Neutrophil (primary cell): ENCODE measurements around the gene SCN4B.
"Not testable (repeated sequence)": the region's sequence is repeated elsewhere in the genome, so short reads cannot be mapped to it uniquely, and the experiment has no call there.

ENCODE experiments used
- H3K27ac ChIP-seq: fragments of 200-600 bp; sonication (generic); 2 replicates; pipeline ENCODE4 v1.5.1; 2016; ENCODE audit warnings: mild to moderate bottlenecking, moderate library complexity
- H3K27me3 ChIP-seq: fragments of 200-600 bp; sonication (generic); 2 replicates; pipeline ENCODE4 v1.6.0; 2016; ENCODE audit warnings: mild to moderate bottlenecking
- H3K36me3 ChIP-seq: fragments of 200-600 bp; sonication (generic); 2 replicates; pipeline ENCODE4 v1.5.1; 2017
- H3K4me1 ChIP-seq, 2 experiments: fragments of 200-600 bp in 1 of 2; sonication (generic) in 1 of 2; 1 replicate in 1 of 2; 2 replicates in 1 of 2; pipeline versions ENCODE4 v1.5.1 to v1.6.1; 2013 to 2016; ENCODE audit warnings: low read depth in 1 of 2, low read length in 1 of 2, mild to moderate bottlenecking in 1 of 2, moderate library complexity in 1 of 2; ENCODE audit not compliant: control insufficient read depth in 1 of 2, insufficient read depth in 1 of 2
- H3K4me3 ChIP-seq, 2 experiments: fragments of 200-600 bp in 1 of 2; sonication (generic) in 1 of 2; 1 replicate in 1 of 2; 2 replicates in 1 of 2; pipeline ENCODE4 v1.5.1; 2013 to 2016; ENCODE audit warnings: low read depth in 1 of 2, low read length in 1 of 2, mild to moderate bottlenecking in 1 of 2, moderate library complexity in 1 of 2
- H3K9me3 ChIP-seq: fragments of 200-600 bp; sonication (generic); 2 replicates; pipeline ENCODE4 v1.5.1; 2016
- TF ChIP-seq, protein P1 (sequence below): fragments of 200-600 bp; sonication (generic); IDR thresholded peaks from 2 replicates; pipeline ENCODE4 v1.5.1; 2016; ENCODE audit warnings: antibody characterized with exemption

The SCN4B gene

DNA sequence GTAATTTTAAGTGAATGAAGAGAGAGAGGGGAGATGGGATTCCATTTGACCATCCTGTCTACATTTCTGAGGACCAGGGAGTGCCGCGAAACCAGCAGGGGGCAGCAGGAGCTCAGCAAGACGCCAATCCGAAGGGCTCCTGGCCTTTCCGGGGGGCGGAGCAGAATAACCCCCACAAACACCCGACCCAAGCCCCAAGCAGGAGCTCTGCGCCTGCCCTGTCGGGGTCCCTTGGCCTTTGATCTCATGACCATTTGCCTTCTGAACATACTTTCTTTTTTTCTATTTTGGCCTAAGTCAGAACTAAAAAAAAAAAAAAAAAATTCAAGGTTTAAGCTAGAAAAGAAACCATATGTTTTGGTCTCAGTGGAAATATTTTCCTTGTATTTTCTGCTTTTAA is 45.7 kb upstream of the SCN4B start:
- Histone ChIP-seq H3K36me3 (peaks cover 100% of the 10 kb centered on the region), H3K27ac (peak overlapping the region; percentile 52), H3K9me3 (no peaks in the 10 kb centered on the region), H3K27me3 (no peaks in the 10 kb centered on the region), H3K4me1 (peaks cover 40 to 44% of the 10 kb centered on the region in 2 experiments), H3K4me3 (no peak overlapping the region)
- TF ChIP-seq, protein P1, sequence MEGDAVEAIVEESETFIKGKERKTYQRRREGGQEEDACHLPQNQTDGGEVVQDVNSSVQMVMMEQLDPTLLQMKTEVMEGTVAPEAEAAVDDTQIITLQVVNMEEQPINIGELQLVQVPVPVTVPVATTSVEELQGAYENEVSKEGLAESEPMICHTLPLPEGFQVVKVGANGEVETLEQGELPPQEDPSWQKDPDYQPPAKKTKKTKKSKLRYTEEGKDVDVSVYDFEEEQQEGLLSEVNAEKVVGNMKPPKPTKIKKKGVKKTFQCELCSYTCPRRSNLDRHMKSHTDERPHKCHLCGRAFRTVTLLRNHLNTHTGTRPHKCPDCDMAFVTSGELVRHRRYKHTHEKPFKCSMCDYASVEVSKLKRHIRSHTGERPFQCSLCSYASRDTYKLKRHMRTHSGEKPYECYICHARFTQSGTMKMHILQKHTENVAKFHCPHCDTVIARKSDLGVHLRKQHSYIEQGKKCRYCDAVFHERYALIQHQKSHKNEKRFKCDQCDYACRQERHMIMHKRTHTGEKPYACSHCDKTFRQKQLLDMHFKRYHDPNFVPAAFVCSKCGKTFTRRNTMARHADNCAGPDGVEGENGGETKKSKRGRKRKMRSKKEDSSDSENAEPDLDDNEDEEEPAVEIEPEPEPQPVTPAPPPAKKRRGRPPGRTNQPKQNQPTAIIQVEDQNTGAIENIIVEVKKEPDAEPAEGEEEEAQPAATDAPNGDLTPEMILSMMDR, result peak; percentile 53

DNA sequence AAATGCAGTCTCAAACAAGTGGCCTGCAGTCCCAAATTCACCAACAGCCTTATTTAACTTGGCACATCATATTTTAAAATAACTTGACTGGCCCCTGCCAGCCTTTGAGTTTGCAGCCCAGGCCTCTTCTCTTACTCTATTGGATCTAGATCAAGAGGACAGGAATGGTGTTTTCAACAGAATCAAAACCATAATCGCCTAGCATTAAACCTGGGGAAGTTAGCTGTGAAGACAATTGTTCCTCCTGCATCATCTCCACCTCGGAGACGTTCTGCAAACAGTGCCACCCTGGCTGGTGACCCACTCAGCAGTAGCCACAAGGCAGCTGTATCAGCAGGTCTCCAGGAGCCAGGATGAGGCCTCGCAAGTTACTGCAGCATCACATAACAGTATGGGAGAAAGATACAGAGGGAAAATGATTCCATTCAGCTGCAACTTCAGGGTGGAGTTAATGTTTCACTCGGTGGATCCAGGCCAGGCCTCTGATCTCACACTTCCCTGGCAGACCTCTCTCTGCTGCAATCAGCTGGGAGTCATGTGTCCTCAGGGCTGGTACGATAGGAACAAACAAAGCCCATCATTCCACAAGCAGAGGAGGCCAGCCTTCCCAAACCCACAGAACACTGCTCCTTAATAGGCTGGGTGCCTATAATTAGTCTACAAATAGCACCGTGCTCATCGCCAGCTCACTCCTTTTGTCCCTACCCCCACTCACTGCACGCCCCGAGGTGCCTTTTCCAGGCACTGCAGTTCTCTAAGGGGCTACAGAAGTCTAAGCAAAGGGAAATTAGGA is 42.4 kb upstream of the SCN4B start:
- H3K27me3 ChIP-seq, result no peaks in the 10 kb centered on the region
- H3K4me3 ChIP-seq, result no peak overlapping the region
- H3K9me3 ChIP-seq, result no peaks in the 10 kb centered on the region
- H3K27ac ChIP-seq, result peak overlapping the region; percentile 42
- TF ChIP-seq, protein P1, result no peak
- peaks cover 88% of the 10 kb centered on the region for H3K36me3 ChIP-seq
- H3K4me1 ChIP-seq, result peaks cover 12 to 13% of the 10 kb centered on the region in 2 experiments

DNA sequence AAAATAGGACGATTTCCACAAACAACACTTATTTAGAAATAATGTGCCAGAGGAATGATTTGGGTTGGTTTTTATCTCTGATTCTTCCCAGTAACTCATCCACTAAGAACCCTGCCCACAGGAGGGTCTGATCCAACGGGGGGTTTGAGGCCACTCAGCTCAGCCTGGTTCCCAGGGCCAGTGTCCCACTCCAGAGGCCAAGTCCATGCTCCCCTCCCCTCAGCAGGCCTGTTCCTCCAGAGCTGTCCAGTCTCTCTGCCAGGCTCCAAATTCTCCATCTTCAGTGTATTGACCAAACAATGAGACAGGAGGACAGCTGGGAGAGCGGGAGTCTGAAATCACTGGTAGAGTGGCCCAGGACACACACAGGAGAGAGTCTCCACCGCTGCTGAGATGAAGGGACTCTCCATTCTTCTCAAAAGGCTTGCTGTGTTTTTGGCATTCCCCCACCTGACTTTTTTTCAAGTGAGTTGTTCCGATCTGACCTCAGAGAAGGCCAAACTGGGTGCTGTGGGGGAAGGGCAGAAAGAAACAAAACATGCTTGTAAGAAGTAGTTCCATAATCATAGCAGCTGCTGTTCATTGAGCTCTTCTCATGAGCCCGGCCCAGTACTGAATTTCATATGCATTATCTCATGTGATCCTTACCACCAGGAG is 41.4 kb upstream of the SCN4B start:
- no peaks in the 10 kb centered on the region for H3K9me3 ChIP-seq
- TF ChIP-seq, protein P1, result no peak

DNA sequence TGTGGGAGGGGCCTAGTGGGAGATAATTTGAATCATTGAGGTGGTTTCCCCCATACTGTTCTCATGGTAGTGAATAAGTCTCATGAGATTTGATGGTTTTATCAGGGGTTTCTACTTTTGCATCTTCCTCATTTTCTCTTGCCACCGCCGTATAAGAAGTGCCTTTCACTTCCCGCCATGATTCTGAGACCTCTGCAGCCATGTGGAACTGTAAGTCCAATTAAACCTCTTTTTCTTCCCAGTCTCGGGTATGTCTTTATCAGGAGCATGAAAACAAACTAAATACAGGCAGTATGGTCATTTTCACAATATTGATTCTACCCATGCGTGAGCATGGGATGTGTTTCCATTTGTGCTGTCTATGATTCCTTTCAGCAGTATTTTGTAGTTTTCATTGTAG is 40.2 kb upstream of the SCN4B start:
- not testable (repeated sequence) for H3K4me3 ChIP-seq, H3K9me3 ChIP-seq, H3K27me3 ChIP-seq, H3K4me1 ChIP-seq
- peaks cover 65% of the 10 kb centered on the region for H3K36me3 ChIP-seq
- peak overlapping the region; percentile 11 for H3K27ac ChIP-seq

More for the DNA sequence above, 41.4 kb upstream of the SCN4B start:
- Histone ChIP-seq H3K27ac (peak overlapping the region; percentile 42), H3K27me3 (no peaks in the 10 kb centered on the region), H3K4me3 (no peak overlapping the region), H3K4me1 (peaks cover 9% of the 10 kb centered on the region in 2 experiments), H3K36me3 (peaks cover 78% of the 10 kb centered on the region)

DNA sequence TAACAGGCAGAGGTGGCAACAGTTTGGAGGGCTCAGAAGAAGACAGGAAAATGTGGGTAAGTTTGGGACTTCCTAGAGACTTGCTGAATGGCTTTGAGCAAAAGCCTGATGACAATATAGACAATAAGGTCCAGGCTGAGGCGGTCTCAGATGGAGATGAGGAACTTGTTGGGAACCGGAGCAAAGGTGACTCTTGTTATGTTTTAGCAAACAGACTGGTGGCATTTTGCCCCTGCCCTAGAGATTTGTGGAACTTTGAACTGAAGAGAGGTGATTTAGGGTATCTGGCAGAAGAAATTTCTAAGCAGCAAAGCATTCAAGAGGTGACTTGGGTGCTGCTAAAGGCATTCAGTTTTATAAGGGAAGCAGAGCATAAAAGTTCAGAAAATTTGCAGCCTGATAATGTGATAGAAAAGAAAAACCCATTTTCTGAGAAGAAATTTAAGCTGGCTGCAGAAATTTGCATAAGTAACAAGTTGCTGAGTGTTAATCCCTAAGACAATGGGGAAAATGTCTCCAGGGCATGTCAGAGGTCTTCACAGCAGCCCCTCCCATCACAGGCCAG is 38.4 kb upstream of the SCN4B start:
- Histone ChIP-seq H3K36me3 (peaks cover 48% of the 10 kb centered on the region), H3K27ac (peak overlapping the region; percentile 11)

DNA sequence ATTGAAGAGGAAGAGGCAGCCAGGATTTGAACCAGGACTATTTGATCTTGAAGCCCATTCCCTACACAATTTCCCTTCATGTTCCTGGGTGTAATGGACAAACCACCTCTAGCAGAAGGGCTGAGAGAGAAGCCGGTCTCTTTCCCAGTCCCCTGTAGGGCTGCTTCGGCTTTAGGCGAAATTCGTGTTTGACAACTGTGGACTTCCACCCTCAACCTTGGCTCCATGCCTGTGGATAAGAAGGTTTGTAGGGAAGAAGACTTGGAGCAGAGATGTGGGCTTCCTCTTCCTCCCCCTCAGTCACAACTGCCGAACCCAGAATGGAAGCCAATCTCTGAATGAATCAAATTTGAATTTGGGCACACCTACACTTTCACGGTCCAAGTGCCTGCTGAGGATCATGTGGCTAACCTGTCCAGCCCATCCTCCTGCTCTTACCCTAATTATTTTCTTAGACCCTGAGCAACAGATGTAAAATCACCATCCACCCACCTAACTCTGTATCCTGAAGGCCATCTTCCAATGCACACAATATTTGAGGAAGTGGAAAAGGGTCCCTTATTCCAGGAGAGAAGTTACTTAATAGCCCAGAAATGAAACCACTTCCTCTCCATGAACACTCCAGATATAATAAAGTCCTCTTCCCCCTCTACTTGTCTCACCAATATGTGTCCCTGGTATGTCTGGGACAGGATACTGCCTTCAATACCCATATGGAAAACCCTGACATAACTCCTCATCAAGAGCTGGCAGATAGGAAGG is 33.9 kb upstream of the SCN4B start:
- peak overlapping the region; percentile 19 to 30 for H3K4me3 ChIP-seq
- TF ChIP-seq, protein P1, result no peak
- H3K36me3 ChIP-seq, result peaks cover 3% of the 10 kb centered on the region
- no peaks in the 10 kb centered on the region for H3K27me3 ChIP-seq
- H3K27ac ChIP-seq, result peak overlapping the region; percentile 37
- no peaks in the 10 kb centered on the region for H3K9me3 ChIP-seq
- H3K4me1 ChIP-seq, result peaks cover 44 to 53% of the 10 kb centered on the region in 2 experiments

More for the DNA sequence above, 38.4 kb upstream of the SCN4B start:
- not testable (repeated sequence) for H3K27me3 ChIP-seq, H3K9me3 ChIP-seq, H3K4me3 ChIP-seq
- peaks cover 18 to 22% of the 10 kb centered on the region in 2 experiments for H3K4me1 ChIP-seq
